H1 (cell line): ENCODE results near the gene CLASP2. TPM values are rescaled to one million over a fixed set of nuclear protein-coding genes. Genes with fewer than 3 reads are reported as not detected.

Source experiments
- CTCF ChIA-PET: fragments of 300-600 bp; sonication (Branson Sonifier 250); formaldehyde crosslinking; loops from one replicate; lab custom pipeline; 2021; ENCODE audit not compliant: partially characterized antibody; lab: Charles Lee
- POLR2A ChIA-PET: fragments of 300-600 bp; sonication (Branson Sonifier 250); formaldehyde crosslinking; loops from one replicate; lab custom pipeline; 2021; ENCODE audit warnings: inconsistent platforms; ENCODE audit not compliant: partially characterized antibody; lab: Charles Lee
- DNase-seq, 2 experiments: peaks; one replicate each; pipeline versions ENCODE4 v3.0.0 to v3.0.0-alpha.2; 2010 to 2022; ENCODE audit warnings: low spot score in 2 of 2, low read depth in 1 of 2, mixed read lengths in 1 of 2
- FAIRE-seq: peaks from 2 replicates; lab custom pipeline; 2011; peaks lifted over from hg19 to GRCh38; lab: Jason Lieb, UNC
- H2AFZ ChIP-seq: 2 replicates; pipeline ENCODE4 v1.8.1; 2012; ENCODE audit warnings: low read length, inconsistent platforms
- H2AK5ac ChIP-seq: 2 replicates; pipeline ENCODE4 v1.6.1; 2013; ENCODE audit warnings: low read depth, low read length
- H2BK120ac ChIP-seq: replicated peaks from 2 replicates; pipeline ENCODE3; 2013; ENCODE audit warnings: low read depth, low read length, inconsistent platforms
- H2BK12ac ChIP-seq: 2 replicates; pipeline ENCODE4 v1.6.1; 2013; ENCODE audit warnings: low read depth, low read length
- H2BK15ac ChIP-seq: 2 replicates; pipeline ENCODE4 v1.6.1; 2013; ENCODE audit warnings: low read length
- H2BK20ac ChIP-seq: 2 replicates; pipeline ENCODE4 v1.6.1; 2013; ENCODE audit warnings: low read length
- H2BK5ac ChIP-seq: 2 replicates; pipeline ENCODE4 v1.6.1; 2013; ENCODE audit warnings: low read depth, low read length
- H3K14ac ChIP-seq: 2 replicates; pipeline ENCODE4 v1.6.1; 2013; ENCODE audit warnings: inconsistent platforms; ENCODE audit not compliant: insufficient read length
- H3K18ac ChIP-seq: 2 replicates; pipeline ENCODE4 v1.6.1; 2013; ENCODE audit warnings: low read length; ENCODE audit errors: extremely low read depth
- H3K23ac ChIP-seq: 2 replicates; pipeline ENCODE4 v1.6.1; 2013; ENCODE audit warnings: inconsistent platforms; ENCODE audit not compliant: insufficient read length
- H3K23me2 ChIP-seq: 2 replicates; pipeline ENCODE4 v1.6.1; 2013; ENCODE audit warnings: low read depth, low read length
- H3K27ac ChIP-seq: 2 replicates; pipeline ENCODE4 v1.6.1; 2011; ENCODE audit warnings: low read depth, low read length, inconsistent platforms
- H3K27me3 ChIP-seq, 4 experiments: replicated peaks in 1 of 4; 1 replicate in 1 of 4; 2 replicates in 3 of 4; pipeline versions ENCODE4 v1.6.1 to v1.8.1; 2011 to 2013; ENCODE audit warnings: low read length in 3 of 4, mild to moderate bottlenecking in 3 of 4, inconsistent platforms in 2 of 4, mixed read lengths in 2 of 4, moderate library complexity in 1 of 4; ENCODE audit not compliant: control insufficient read depth in 3 of 4, insufficient read depth in 3 of 4; ENCODE audit errors: extremely low read depth in 1 of 4
- H3K36me3 ChIP-seq, 4 experiments: 2 replicates each; pipeline versions ENCODE4 v1.6.1 to v1.8.1; 2011 to 2013; ENCODE audit warnings: mild to moderate bottlenecking in 4 of 4, low read length in 3 of 4, moderate library complexity in 2 of 4, control low read depth in 1 of 4, inconsistent platforms in 1 of 4; ENCODE audit not compliant: insufficient read depth in 4 of 4, control insufficient read depth in 2 of 4
- H3K4ac ChIP-seq: replicated peaks from 2 replicates; pipeline ENCODE3; 2013; ENCODE audit warnings: low read length, low read depth, mixed read lengths, inconsistent platforms; ENCODE audit not compliant: insufficient read length
- H3K4me1 ChIP-seq, 4 experiments: replicated peaks in 1 of 4; 1 replicate in 1 of 4; 2 replicates in 3 of 4; pipeline versions ENCODE4 v1.6.1 to v1.8.1; 2011 to 2013; ENCODE audit warnings: low read length in 3 of 4, inconsistent platforms in 2 of 4, mixed read lengths in 1 of 4; ENCODE audit not compliant: insufficient read depth in 4 of 4, control insufficient read depth in 3 of 4
- H3K4me2 ChIP-seq, 2 experiments: 2 replicates each; pipeline versions ENCODE4 v1.6.1 to v1.8.1; 2011 to 2013; ENCODE audit warnings: low read depth in 2 of 2, low read length in 2 of 2, control low read depth in 1 of 2, inconsistent platforms in 1 of 2, mild to moderate bottlenecking in 1 of 2; ENCODE audit not compliant: insufficient read depth in 1 of 2
- H3K4me3 ChIP-seq, 4 experiments: fragments of 200-600, 300-600 bp in 1 of 4; sonication (generic), shearing (Covaris generic), sonication (Bioruptor Twin) in 1 of 4; 2 replicates each; pipeline versions ENCODE4 v1.5.1 to v1.8.1; 2011 to 2016; ENCODE audit warnings: low read length in 4 of 4, low read depth in 3 of 4, control low read depth in 2 of 4, inconsistent platforms in 2 of 4, mild to moderate bottlenecking in 2 of 4, mixed read lengths in 1 of 4, moderate library complexity in 1 of 4; ENCODE audit not compliant: insufficient read depth in 2 of 4; ENCODE audit errors: extremely low read depth in 1 of 4
- H3K56ac ChIP-seq: replicated peaks from 2 replicates; pipeline ENCODE3; 2013; ENCODE audit warnings: low read depth, mild to moderate bottlenecking, mixed read lengths, low read length, inconsistent platforms; ENCODE audit not compliant: insufficient read length
- H3K79me1 ChIP-seq: 2 replicates; pipeline ENCODE4 v1.6.1; 2013; ENCODE audit warnings: low read depth, low read length, control low read depth
- H3K79me2 ChIP-seq, 2 experiments: 2 replicates each; pipeline versions ENCODE4 v1.6.1 to v1.8.1; 2012 to 2013; ENCODE audit warnings: low read length in 2 of 2, mild to moderate bottlenecking in 2 of 2, inconsistent platforms in 1 of 2; ENCODE audit not compliant: insufficient read depth in 2 of 2, control insufficient read depth in 1 of 2
- H3K9ac ChIP-seq, 4 experiments: replicated peaks in 1 of 4; 1 replicate in 1 of 4; 2 replicates in 3 of 4; pipeline versions ENCODE4 v1.6.1 to v1.8.1; 2011 to 2013; ENCODE audit warnings: low read depth in 3 of 4, low read length in 3 of 4, control low read depth in 2 of 4, mild to moderate bottlenecking in 2 of 4, moderate library complexity in 2 of 4, inconsistent platforms in 1 of 4; ENCODE audit errors: extremely low read depth in 1 of 4
- H3K9me3 ChIP-seq, 2 experiments: 2 replicates each; pipeline versions ENCODE4 v1.6.1 to v1.8.1; 2012 to 2013; ENCODE audit warnings: mild to moderate bottlenecking in 2 of 2, moderate library complexity in 2 of 2, control low read depth in 1 of 2, inconsistent platforms in 1 of 2, low read depth in 1 of 2, low read length in 1 of 2, mixed read lengths in 1 of 2; ENCODE audit not compliant: insufficient read depth in 2 of 2
- H4K20me1 ChIP-seq, 2 experiments: replicated peaks in 1 of 2; 2 replicates each; pipeline versions ENCODE3 to v1.8.1; 2011 to 2013; ENCODE audit warnings: inconsistent platforms in 2 of 2, low read length in 2 of 2, mild to moderate bottlenecking in 1 of 2; ENCODE audit not compliant: insufficient read depth in 2 of 2, control insufficient read depth in 1 of 2
- H4K5ac ChIP-seq: 2 replicates; pipeline ENCODE4 v1.6.1; 2013; ENCODE audit warnings: low read length, low read depth, mixed read lengths, inconsistent platforms; ENCODE audit not compliant: insufficient read length
- H4K8ac ChIP-seq: 2 replicates; pipeline ENCODE4 v1.8.0; 2013; ENCODE audit warnings: mild to moderate bottlenecking, moderate library complexity, low read length, inconsistent platforms; ENCODE audit not compliant: insufficient read depth; ENCODE audit errors: extremely low read depth
- H4K91ac ChIP-seq: replicated peaks from 2 replicates; pipeline ENCODE3; 2013; ENCODE audit warnings: low read length, mixed read lengths, inconsistent platforms; ENCODE audit not compliant: insufficient read length
- ASH2L ChIP-seq: fragments of 200-600, 300-600 bp; sonication (generic); IDR thresholded peaks from one replicate; pipeline ENCODE4 v1.7.1; 2017; ENCODE audit warnings: low read length
- BACH1 ChIP-seq: IDR thresholded peaks from 2 replicates; pipeline ENCODE4 v1.6.1; 2012; ENCODE audit warnings: low read length, improper control_type of control experiment
- BCL11A ChIP-seq, 2 experiments: IDR thresholded peaks; one replicate each; pipeline ENCODE4 v1.6.1; 2011; ENCODE audit warnings: low read depth in 2 of 2, low read length in 2 of 2, mild to moderate bottlenecking in 2 of 2
- CREB1 ChIP-seq: IDR thresholded peaks from 2 replicates; pipeline ENCODE4 v1.6.1; 2012; ENCODE audit warnings: inconsistent platforms
- EGR1 ChIP-seq: IDR thresholded peaks from 2 replicates; pipeline ENCODE4 v1.6.1; 2011; ENCODE audit warnings: low read depth, low read length, borderline replicate concordance
- JUND ChIP-seq: IDR thresholded peaks from 2 replicates; pipeline ENCODE4 v1.6.1; 2011; ENCODE audit warnings: mild to moderate bottlenecking, improper control_type of control experiment, low read length
- WGBS, 2 experiments: shearing (Covaris generic) in 1 of 2; methylation state at CpG; one replicate each; pipeline versions ENCODE4 v1.1.6 to v1.1.7; 2013 to 2015; ENCODE audit warnings: low lambda C conversion rate in 2 of 2, mixed read lengths in 2 of 2, inconsistent platforms in 1 of 2, low coverage in 1 of 2, missing lambda C conversion rate in 1 of 2; ENCODE audit not compliant: insufficient replicate concordance in 2 of 2, insufficient coverage in 1 of 2, insufficient read length in 1 of 2; ENCODE audit errors: extremely low coverage in 1 of 2, missing lambda C conversion rate in 1 of 2; 5-methylcytosine and 5-hydroxymethylcytosine counted together
- polyA plus RNA-seq, 7 experiments: library from polyadenylated mRNA; depleted of rRNA in 3 of 7; stranded (reverse) in 5 of 7; unstranded in 2 of 7; fragments of >200 nt in 5 of 7; fragments of 200-250 nt in 2 of 7; gene quantifications; 1 replicate in 5 of 7; 2 replicates in 1 of 7; 4 replicates in 1 of 7; pipeline versions ENCODE4 v1.2.1 to v1.2.3, GENCODE V29; 2011 to 2013; ENCODE audit warnings: missing spikeins in 2 of 7, mixed read lengths in 2 of 7
- total RNA-seq: library from RNA; stranded (reverse); fragmentation: NEBNext Ultra II Directional; extraction: Animal tissue kit (Norgen Biotek cat#: 25700); gene quantifications from 2 replicates; pipeline ENCODE4 v1.2.1, GENCODE V29; 2021
- TF ChIP-seq, protein P1 (sequence below): IDR thresholded peaks from 2 replicates; pipeline ENCODE4 v1.6.1; 2012; ENCODE audit warnings: low read length, inconsistent platforms
- TF ChIP-seq, protein P2 (sequence below): IDR thresholded peaks from 2 replicates; pipeline ENCODE4 v1.6.1; 2011; ENCODE audit warnings: low read depth, mild to moderate bottlenecking, low read length; ENCODE audit not compliant: insufficient read depth

The CLASP2 gene
- total and polyA plus RNA-seq, 2 of the 8 experiments (the other 6 are each of a cell fraction or from before 2014, with no cell fraction given), result 21.7 to 58.0 TPM

DNA sequence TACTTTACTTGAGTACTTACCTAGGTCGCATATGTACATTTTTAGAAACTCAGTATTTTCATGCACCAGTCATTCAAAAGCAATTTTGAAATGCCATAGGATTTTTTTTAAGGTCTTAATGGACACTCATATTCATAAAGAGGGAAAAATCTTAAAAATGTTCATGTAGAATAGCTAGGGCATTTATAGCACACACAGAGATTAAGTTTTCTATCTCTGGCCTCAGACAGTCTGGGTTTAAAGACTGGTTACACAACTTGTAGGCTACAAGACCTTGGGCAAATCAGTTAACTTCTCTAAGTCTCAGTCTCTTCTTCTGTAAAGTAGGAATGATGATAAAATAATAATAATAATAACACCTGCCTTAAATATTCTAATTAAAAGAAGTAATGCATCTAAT is 229.4 kb downstream of the CLASP2 start:
- H3K56ac ChIP-seq, result no peak overlapping the region
- H3K27me3 ChIP-seq, result no peaks in the 10 kb centered on the region
- no peak overlapping the region for H3K4ac ChIP-seq
- no peak overlapping the region for H3K23ac ChIP-seq
- no peak overlapping the region for H3K18ac ChIP-seq
- H3K9me3 ChIP-seq, result no peaks in the 10 kb centered on the region
- H3K79me2 ChIP-seq, result no peaks in the 10 kb centered on the region
- H2BK15ac ChIP-seq, result no peak overlapping the region
- ChIA-PET POLR2A (no interaction called here), CTCF (interaction anchor here (0.5 kb wide), 1 partner anchor 67 kb away, joined by 3 read pairs; no protein-coding TSS in a partner anchor)
- H4K8ac ChIP-seq, result no peak overlapping the region
- H4K91ac ChIP-seq, result no peak overlapping the region
- FAIRE-seq (no peak), DNase-seq (no peak)
- no peaks in the 10 kb centered on the region for H3K23me2 ChIP-seq
- no peak overlapping the region for H2AFZ ChIP-seq
- TF ChIP-seq, protein P1, sequence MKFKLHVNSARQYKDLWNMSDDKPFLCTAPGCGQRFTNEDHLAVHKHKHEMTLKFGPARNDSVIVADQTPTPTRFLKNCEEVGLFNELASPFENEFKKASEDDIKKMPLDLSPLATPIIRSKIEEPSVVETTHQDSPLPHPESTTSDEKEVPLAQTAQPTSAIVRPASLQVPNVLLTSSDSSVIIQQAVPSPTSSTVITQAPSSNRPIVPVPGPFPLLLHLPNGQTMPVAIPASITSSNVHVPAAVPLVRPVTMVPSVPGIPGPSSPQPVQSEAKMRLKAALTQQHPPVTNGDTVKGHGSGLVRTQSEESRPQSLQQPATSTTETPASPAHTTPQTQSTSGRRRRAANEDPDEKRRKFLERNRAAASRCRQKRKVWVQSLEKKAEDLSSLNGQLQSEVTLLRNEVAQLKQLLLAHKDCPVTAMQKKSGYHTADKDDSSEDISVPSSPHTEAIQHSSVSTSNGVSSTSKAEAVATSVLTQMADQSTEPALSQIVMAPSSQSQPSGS, result no peak
- TF ChIP-seq ASH2L (no peak), EGR1 (no peak), BCL11A (IDR thresholded peaks at IDR 0.05; ENCODE audit: low read depth in 2 of 2, low read length in 2 of 2) (no peak), CREB1 (no peak), JUND (no peak), BACH1 (no peak)
- TF ChIP-seq, protein P2, sequence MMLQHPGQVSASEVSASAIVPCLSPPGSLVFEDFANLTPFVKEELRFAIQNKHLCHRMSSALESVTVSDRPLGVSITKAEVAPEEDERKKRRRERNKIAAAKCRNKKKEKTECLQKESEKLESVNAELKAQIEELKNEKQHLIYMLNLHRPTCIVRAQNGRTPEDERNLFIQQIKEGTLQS, result no peak
- H2BK120ac ChIP-seq, result no peak overlapping the region
- no peak overlapping the region for H2AK5ac ChIP-seq
- no peak overlapping the region for H2BK20ac ChIP-seq
- H3K4me3 ChIP-seq, result no peak overlapping the region
- no peak overlapping the region for H3K4me2 ChIP-seq
- no peaks in the 10 kb centered on the region for H3K4me1 ChIP-seq
- no peak overlapping the region for H3K14ac ChIP-seq
- no peak overlapping the region for H3K9ac ChIP-seq
- no peak overlapping the region for H4K5ac ChIP-seq
- no peaks in the 10 kb centered on the region for H3K79me1 ChIP-seq
- no peaks in the 10 kb centered on the region for H3K36me3 ChIP-seq
- H3K27ac ChIP-seq, result no peak overlapping the region
- 91% methylated on average over 1 of the region's 1 CpG; no CpG with 5 or more reads in 1 of the 2 experiments for WGBS, 2 experiments
- H2BK12ac ChIP-seq, result no peak overlapping the region
- H2BK5ac ChIP-seq, result no peak overlapping the region
- H4K20me1 ChIP-seq, result no peaks in the 10 kb centered on the region
